HL-60/S4 (cell line): Measurements from ENCODE around the gene OCA2.
"Not testable (repeated sequence)": the region's sequence is repeated elsewhere in the genome, so short reads cannot be mapped to it uniquely, and the experiment has no call there.

Source experiments
- in situ Hi-C: fragments of 300-500 bp; cut with MboI; formaldehyde crosslinking; loops from 2 replicates; pipeline ENCODE4 v1.14.3; 2022; ENCODE audit warnings: low sequenced_read_pairs

The OCA2 gene

GRCh38 chr15:27855137-27855536, 244.0 kb downstream of the OCA2 start:
- in situ Hi-C loops, result no loop called here

GRCh38 chr15:27854601-27855000, 244.5 kb downstream of the OCA2 start:
- in situ Hi-C loops, result no loop called here

GRCh38 chr15:27853624-27854455, 245.3 kb downstream of the OCA2 start:
- in situ Hi-C loops, result no loop called here

GRCh38 chr15:27851858-27852210, 247.3 kb downstream of the OCA2 start:
- in situ Hi-C loops, result no loop called here

GRCh38 chr15:27850981-27851857, 247.9 kb downstream of the OCA2 start:
- in situ Hi-C loops, result no loop called here

GRCh38 chr15:27850050-27850449, 249.1 kb downstream of the OCA2 start:
- in situ Hi-C loops, result no loop called here

GRCh38 chr15:27848936-27849335, 250.2 kb downstream of the OCA2 start:
- in situ Hi-C loops, result not testable (repeated sequence)

- in situ Hi-C loops, result no loop called here
Measured at GRCh38 chr15:27847775-27848710, 251.1 kb downstream of the OCA2 start.

GRCh38 chr15:27846722-27847395, 252.3 kb downstream of the OCA2 start:
- in situ Hi-C loops, result no loop called here

- in situ Hi-C loops, result no loop called here
Measured at GRCh38 chr15:27845535-27846369, 253.4 kb downstream of the OCA2 start.

- in situ Hi-C loops, result no loop called here
Measured at GRCh38 chr15:27844018-27844666, 255.0 kb downstream of the OCA2 start.

- in situ Hi-C loops, result no loop called here
Measured at GRCh38 chr15:27843146-27843545, 256.0 kb downstream of the OCA2 start.

GRCh38 chr15:27842526-27842925, 256.6 kb downstream of the OCA2 start:
- in situ Hi-C loops, result no loop called here

GRCh38 chr15:27835233-27835939, 263.7 kb downstream of the OCA2 start:
- in situ Hi-C loops, result no loop called here

GRCh38 chr15:27834684-27835083, 264.4 kb downstream of the OCA2 start:
- in situ Hi-C loops, result no loop called here

GRCh38 chr15:27833974-27834373, 265.1 kb downstream of the OCA2 start:
- in situ Hi-C loops, result no loop called here

GRCh38 chr15:27833178-27833577, 265.9 kb downstream of the OCA2 start:
- in situ Hi-C loops, result no loop called here

GRCh38 chr15:27832237-27832596, 266.9 kb downstream of the OCA2 start:
- in situ Hi-C loops, result no loop called here
